Activated B cell treated with CpG ODN at 0.5 μM for 24 hours (primary cell): ENCODE data around the gene S100PBP. TPM values are rescaled to one million over a fixed set of nuclear protein-coding genes. Genes with fewer than 3 reads are reported as not detected.

Experiments
- ATAC-seq: fragments of 200-7000 bp; cut with Tn5 transposase; one replicate; pipeline ENCODE4 v1.10.0; 2021; ENCODE audit warnings: low read depth, mild to moderate bottlenecking, moderate library complexity
- CTCF ChIA-PET: fragments of 350-600 bp; sonication (Branson Sonifier 250); formaldehyde crosslinking; loops from one replicate; lab custom pipeline; 2021; ENCODE audit warnings: antibody characterized with exemption; lab: Charles Lee
- POLR2A ChIA-PET: fragments of 350-600 bp; sonication (Branson Sonifier 250); formaldehyde crosslinking; loops from one replicate; lab custom pipeline; 2021; ENCODE audit warnings: antibody characterized with exemption; lab: Charles Lee
- DNase-seq: peaks from one replicate; pipeline ENCODE4 v3.0.0; 2022
- H3K27ac Mint-ChIP-seq: one replicate; pipeline ENCODE4 v1.8.0; 2020; ENCODE audit warnings: mixed read lengths
- H3K27me3 Mint-ChIP-seq: one replicate; pipeline ENCODE4 v1.8.0; 2021; ENCODE audit warnings: mixed read lengths
- H3K36me3 Mint-ChIP-seq: one replicate; pipeline ENCODE4 v1.8.0; 2021; ENCODE audit warnings: low read depth, mixed read lengths
- H3K4me1 Mint-ChIP-seq: one replicate; pipeline ENCODE4 v1.8.0; 2021; ENCODE audit warnings: mixed read lengths
- H3K4me3 Mint-ChIP-seq: one replicate; pipeline ENCODE4 v1.8.0; 2020; ENCODE audit warnings: mild to moderate bottlenecking, mixed read lengths
- H3K9me3 Mint-ChIP-seq: one replicate; pipeline ENCODE4 v1.8.0; 2020; ENCODE audit warnings: mixed read lengths
- CTCF ChIP-seq: fragments of 200-600 bp; IDR thresholded peaks from one replicate; pipeline ENCODE4 v1.8.0; 2022; ENCODE audit warnings: antibody characterized with exemption, mild to moderate bottlenecking
- intact Hi-C: fragments of 100-400 bp; cut with micrococcal nuclease; formaldehyde crosslinking; loops from one replicate; pipeline ENCODE4 v1.15.1; 2024
- total RNA-seq: library from RNA; stranded (reverse); gene quantifications from 2 replicates; pipeline ENCODE4 v1.2.3, GENCODE V29; 2022

Gene S100PBP
- total RNA-seq, 1 donor from 2014 or later: 50.5 TPM

GRCh38 chr1:32864375-32865019 lies 47.0 kb downstream of the S100PBP start:
- CTCF ChIA-PET: no interaction called here
- ATAC-seq (no peak), DNase-seq (no peak)
- H3K4me1 Mint-ChIP-seq: peaks cover 4% of the 10 kb centered on the region
- H3K9me3 Mint-ChIP-seq: no peaks in the 10 kb centered on the region
- intact Hi-C loops: no loop called here
- POLR2A ChIA-PET: no interaction called here
- no peak overlapping the region for H3K27ac Mint-ChIP-seq
- no peak overlapping the region for H3K4me3 Mint-ChIP-seq
- H3K27me3 Mint-ChIP-seq: peaks cover 5% of the 10 kb centered on the region
- no peak for TF ChIP-seq CTCF
- peaks cover 40% of the 10 kb centered on the region for H3K36me3 Mint-ChIP-seq

GRCh38 chr1:32865639-32866405 lies 48.4 kb downstream of the S100PBP start:
- Mint-ChIP-seq H3K4me3 (no peak overlapping the region), H3K27ac (no peak overlapping the region), H3K27me3 (peaks cover 12% of the 10 kb centered on the region), H3K36me3 (peaks cover 34% of the 10 kb centered on the region), H3K9me3 (no peaks in the 10 kb centered on the region), H3K4me1 (peaks cover 9% of the 10 kb centered on the region)
- ChIA-PET POLR2A (no interaction called here), CTCF (no interaction called here)
- ATAC-seq (no peak), DNase-seq (no peak)
- no peak for TF ChIP-seq CTCF
- intact Hi-C loops: no loop called here

GRCh38 chr1:32867151-32867550 lies 49.7 kb downstream of the S100PBP start:
- no peak for TF ChIP-seq CTCF
- Mint-ChIP-seq H3K36me3 (peaks cover 24% of the 10 kb centered on the region), H3K4me1 (peaks cover 21% of the 10 kb centered on the region), H3K9me3 (no peaks in the 10 kb centered on the region), H3K4me3 (no peak overlapping the region), H3K27ac (no peak overlapping the region), H3K27me3 (peaks cover 24% of the 10 kb centered on the region)
- ATAC-seq (no peak), DNase-seq (no peak)
- intact Hi-C loops: no loop called here
- ChIA-PET POLR2A (no interaction called here), CTCF (no interaction called here)

- no peak overlapping the region for H3K27ac Mint-ChIP-seq
- H3K4me1 Mint-ChIP-seq: peaks cover 26% of the 10 kb centered on the region
- ATAC-seq (no peak), DNase-seq (no peak)
- ChIA-PET CTCF (no interaction called here), POLR2A (no interaction called here)
- TF ChIP-seq CTCF: no peak
- H3K4me3 Mint-ChIP-seq: no peak overlapping the region
- no peaks in the 10 kb centered on the region for H3K9me3 Mint-ChIP-seq
- peaks cover 25% of the 10 kb centered on the region for H3K27me3 Mint-ChIP-seq
- peaks cover 20% of the 10 kb centered on the region for H3K36me3 Mint-ChIP-seq
- intact Hi-C loops: no loop called here
Measured at GRCh38 chr1:32867671-32868070, 50.2 kb downstream of the S100PBP start.

GRCh38 chr1:32868085-32868484 lies 50.6 kb downstream of the S100PBP start:
- intact Hi-C loops: no loop called here
- Mint-ChIP-seq H3K27me3 (peaks cover 27% of the 10 kb centered on the region), H3K4me3 (no peak overlapping the region), H3K9me3 (no peaks in the 10 kb centered on the region), H3K4me1 (peaks cover 29% of the 10 kb centered on the region), H3K27ac (no peak overlapping the region), H3K36me3 (peaks cover 15% of the 10 kb centered on the region)
- ATAC-seq (no peak), DNase-seq (no peak)
- no peak for TF ChIP-seq CTCF
- ChIA-PET CTCF (no interaction called here), POLR2A (no interaction called here)
